GM23338 (cell line): ENCODE results near the gene CHAMP1. TPM values are rescaled to one million over a fixed set of nuclear protein-coding genes. Genes with fewer than 3 reads are reported as not detected.

ENCODE experiments used
- ATAC-seq: fragments of 200-7000 bp; cut with Tn5 transposase; 3 replicates; pipeline ENCODE4 v1.9.1; 2020
- DNase-seq: peaks from one replicate; pipeline ENCODE4 v3.0.0-alpha.2; 2015; ENCODE audit warnings: low spot score
- H2AFZ ChIP-seq: fragments of 200-600 bp; sonication (generic); 2 replicates; pipeline ENCODE4 v1.8.0; 2016; ENCODE audit warnings: antibody characterized with exemption, mild to moderate bottlenecking, moderate library complexity
- H3F3A ChIP-seq: fragments of 200-600 bp; sonication (generic); replicated peaks from 2 replicates; pipeline ENCODE4 v1.8.0; 2017; ENCODE audit warnings: antibody characterized with exemption, mixed run types, low read depth
- H3K27ac ChIP-seq: fragments of 200-600 bp; sonication (generic); 2 replicates; pipeline ENCODE4 v1.6.1; 2016; ENCODE audit warnings: low read depth
- H3K27me3 ChIP-seq: fragments of 200-600 bp; sonication (generic); 2 replicates; pipeline ENCODE4 v1.8.0; 2016; ENCODE audit warnings: mild to moderate bottlenecking, mixed run types, moderate library complexity; ENCODE audit not compliant: insufficient read depth
- H3K36me3 ChIP-seq: fragments of 200-600 bp; sonication (generic); 2 replicates; pipeline ENCODE4 v1.8.0; 2016; ENCODE audit warnings: mild to moderate bottlenecking; ENCODE audit not compliant: insufficient read depth
- H3K4me1 ChIP-seq: fragments of 200-600 bp; sonication (generic); 2 replicates; pipeline ENCODE4 v1.8.0; 2016; ENCODE audit warnings: mild to moderate bottlenecking, moderate library complexity; ENCODE audit not compliant: insufficient read depth
- H3K4me2 ChIP-seq: fragments of 200-600 bp; sonication (generic); 2 replicates; pipeline ENCODE4 v1.7.1; 2017; ENCODE audit warnings: mixed run types
- H3K4me3 ChIP-seq: fragments of 200-600 bp; sonication (generic); 2 replicates; pipeline ENCODE4 v1.6.1; 2016; ENCODE audit warnings: mixed run types
- H3K79me2 ChIP-seq: fragments of 200-600 bp; sonication (generic); replicated peaks from 2 replicates; pipeline ENCODE4 v1.8.0; 2017; ENCODE audit warnings: mild to moderate bottlenecking; ENCODE audit not compliant: insufficient read depth
- H3K9me2 ChIP-seq: fragments of 200-600 bp; sonication (generic); 2 replicates; pipeline ENCODE4 v1.8.0; 2017; ENCODE audit not compliant: insufficient read depth
- H4K20me1 ChIP-seq: fragments of 200-600 bp; sonication (generic); replicated peaks from 2 replicates; pipeline ENCODE4 v1.8.0; 2017; ENCODE audit warnings: mild to moderate bottlenecking; ENCODE audit not compliant: insufficient read depth
- H3K27ac Mint-ChIP-seq: 2 replicates; pipeline ENCODE4 v1.8.0; 2020; ENCODE audit warnings: inconsistent platforms, mild to moderate bottlenecking, moderate library complexity, mixed read lengths
- H3K27me3 Mint-ChIP-seq: 3 replicates; pipeline ENCODE4 v1.8.0; 2022; ENCODE audit warnings: low read depth, mild to moderate bottlenecking, moderate library complexity, mixed read lengths, inconsistent platforms; ENCODE audit not compliant: insufficient read depth, poor library complexity
- H3K36me3 Mint-ChIP-seq: 3 replicates; pipeline ENCODE4 v1.8.0; 2021; ENCODE audit warnings: low read depth, mild to moderate bottlenecking, inconsistent platforms, moderate library complexity, mixed read lengths
- H3K4me1 Mint-ChIP-seq: 3 replicates; pipeline ENCODE4 v1.8.0; 2020; ENCODE audit warnings: mild to moderate bottlenecking, inconsistent platforms, mixed read lengths
- H3K4me3 Mint-ChIP-seq: 3 replicates; pipeline ENCODE4 v1.8.0; 2021; ENCODE audit warnings: moderate library complexity, mild to moderate bottlenecking, inconsistent platforms, mixed read lengths
- H3K9me3 Mint-ChIP-seq: 3 replicates; pipeline ENCODE4 v1.8.0; 2020; ENCODE audit warnings: moderate library complexity, mild to moderate bottlenecking, inconsistent platforms, mixed read lengths
- CREB1 ChIP-seq: fragments of 250-450 bp; sonication (Bioruptor Pico); IDR thresholded peaks from 2 replicates; pipeline ENCODE4 v1.5.0; 2020; ENCODE audit warnings: low read depth, mild to moderate bottlenecking, moderate library complexity
- EZH2phosphoT487 ChIP-seq: fragments of 200-600 bp; sonication (generic); IDR thresholded peaks from one replicate; pipeline ENCODE4 v1.8.1; 2018; ENCODE audit warnings: antibody characterized with exemption; ENCODE audit not compliant: unreplicated experiment
- JUNB ChIP-seq: IDR thresholded peaks from one replicate; pipeline ENCODE4 v1.6.1; 2016; ENCODE audit warnings: antibody characterized with exemption; ENCODE audit not compliant: unreplicated experiment
- POLR2AphosphoS5 ChIP-seq: IDR thresholded peaks from 2 replicates; pipeline ENCODE4 v1.6.1; 2016; ENCODE audit warnings: antibody characterized with exemption, low read depth
- STAT1 ChIP-seq: IDR thresholded peaks from one replicate; pipeline ENCODE4 v1.6.1; 2016; ENCODE audit warnings: antibody characterized with exemption; ENCODE audit not compliant: unreplicated experiment
- ZNF331 ChIP-seq: fragments of 250-450 bp; sonication (Bioruptor Pico); IDR thresholded peaks from 2 replicates; pipeline ENCODE4 v1.5.0; 2020; ENCODE audit warnings: low read depth, mild to moderate bottlenecking, moderate library complexity
- polyA plus RNA-seq: library from polyadenylated mRNA; unstranded; fragments of >200 nt; fragmentation: Nextera tagmentation; extraction: Ambion mirVana; gene quantifications from 2 replicates; pipeline ENCODE4 v1.2.1, GENCODE V29; 2016
- total RNA-seq: library from RNA; depleted of rRNA; stranded (reverse); fragments of >200 nt; shearing (Covaris generic); gene quantifications from 2 replicates; pipeline ENCODE4 v1.2.3, GENCODE V29; 2014
- TF ChIP-seq, protein P1 (sequence below), 2 experiments: fragments of 200-600 bp in 1 of 2; sonication (generic) in 1 of 2; conservative IDR thresholded peaks; 2 replicates each; pipeline versions ENCODE4 v1.5.1 to v1.6.1; 2016 to 2017; ENCODE audit warnings: antibody characterized with exemption in 2 of 2, low read depth in 2 of 2, mild to moderate bottlenecking in 2 of 2, moderate library complexity in 1 of 2
- TF ChIP-seq, protein P2 (sequence below): fragments of 250-450 bp; sonication (Bioruptor Pico); IDR thresholded peaks from 2 replicates; pipeline ENCODE4 v1.5.0; 2020; ENCODE audit warnings: mild to moderate bottlenecking, moderate library complexity
- TF ChIP-seq, protein P3 (sequence below): IDR thresholded peaks from one replicate; pipeline ENCODE4 v1.6.1; 2018; ENCODE audit warnings: antibody characterized with exemption; ENCODE audit not compliant: unreplicated experiment

CHAMP1 gene
- total and polyA plus RNA-seq, 2 experiments from 2014 or later, result 32.8 to 39.1 TPM

DNA sequence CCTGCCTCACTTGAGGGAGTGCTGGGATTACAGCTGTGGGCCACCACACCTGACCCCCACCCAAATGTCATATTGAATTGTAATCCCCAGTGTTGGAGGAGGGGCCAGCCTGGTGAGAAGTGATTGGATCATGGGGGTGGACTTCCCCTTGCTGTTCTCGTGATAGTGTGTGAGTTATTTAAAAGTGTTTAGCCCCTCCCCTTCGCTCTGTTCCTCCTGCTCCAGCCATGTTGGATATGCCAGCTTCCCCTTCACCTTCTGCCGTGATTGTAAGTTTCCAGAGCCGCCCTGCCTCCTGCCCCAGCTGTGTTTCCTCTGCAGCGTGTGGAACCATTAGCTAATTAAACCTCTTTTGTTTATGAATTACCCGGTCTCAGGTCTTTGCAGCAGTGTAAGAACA is 13.7 kb downstream of the CHAMP1 start (continued):
- TF ChIP-seq, protein P1, sequence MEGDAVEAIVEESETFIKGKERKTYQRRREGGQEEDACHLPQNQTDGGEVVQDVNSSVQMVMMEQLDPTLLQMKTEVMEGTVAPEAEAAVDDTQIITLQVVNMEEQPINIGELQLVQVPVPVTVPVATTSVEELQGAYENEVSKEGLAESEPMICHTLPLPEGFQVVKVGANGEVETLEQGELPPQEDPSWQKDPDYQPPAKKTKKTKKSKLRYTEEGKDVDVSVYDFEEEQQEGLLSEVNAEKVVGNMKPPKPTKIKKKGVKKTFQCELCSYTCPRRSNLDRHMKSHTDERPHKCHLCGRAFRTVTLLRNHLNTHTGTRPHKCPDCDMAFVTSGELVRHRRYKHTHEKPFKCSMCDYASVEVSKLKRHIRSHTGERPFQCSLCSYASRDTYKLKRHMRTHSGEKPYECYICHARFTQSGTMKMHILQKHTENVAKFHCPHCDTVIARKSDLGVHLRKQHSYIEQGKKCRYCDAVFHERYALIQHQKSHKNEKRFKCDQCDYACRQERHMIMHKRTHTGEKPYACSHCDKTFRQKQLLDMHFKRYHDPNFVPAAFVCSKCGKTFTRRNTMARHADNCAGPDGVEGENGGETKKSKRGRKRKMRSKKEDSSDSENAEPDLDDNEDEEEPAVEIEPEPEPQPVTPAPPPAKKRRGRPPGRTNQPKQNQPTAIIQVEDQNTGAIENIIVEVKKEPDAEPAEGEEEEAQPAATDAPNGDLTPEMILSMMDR (conservative IDR thresholded peaks at IDR 0.05; ENCODE audit: low read depth in 2 of 2), result no peak

DNA sequence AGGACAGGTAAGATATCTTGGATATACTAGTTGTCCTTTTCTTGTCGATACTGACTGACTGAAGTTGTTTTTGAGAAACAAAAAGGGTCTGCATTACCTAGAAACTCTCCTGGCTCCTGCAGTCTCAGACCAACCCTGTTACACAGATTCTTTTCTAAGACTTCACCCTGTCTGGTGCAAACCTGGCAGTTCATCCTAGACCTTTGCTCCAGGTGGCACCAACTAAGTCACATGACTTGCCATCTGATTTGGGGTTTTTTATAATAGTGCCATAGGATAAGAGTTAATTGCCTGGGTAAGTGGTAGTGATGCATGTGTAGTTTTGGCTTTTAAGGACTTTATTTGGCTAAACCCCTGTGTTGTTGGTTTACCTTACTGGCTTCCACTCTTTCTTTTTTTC is 14.3 kb downstream of the CHAMP1 start:
- Histone ChIP-seq H3K27ac (peak overlapping the region; percentile 5; the same call in 1 of the 2 replicates), H2AFZ (no peak overlapping the region)
- no peaks in the 10 kb centered on the region for H3K9me3 Mint-ChIP-seq

More for the DNA sequence above, 14.3 kb downstream of the CHAMP1 start:
- Histone ChIP-seq H3K27me3 (no peaks in the 10 kb centered on the region), H4K20me1 (peaks cover 10% of the 10 kb centered on the region; the same call in 1 of the 2 replicates), H3F3A (no peaks in the 10 kb centered on the region; the same call in 1 of the 2 replicates), H3K79me2 (peaks cover 12% of the 10 kb centered on the region; the same call in 1 of the 2 replicates), H3K4me1 (peaks cover 4% of the 10 kb centered on the region; the same call in 1 of the 2 replicates), H3K4me3 (no peak overlapping the region), H3K9me2 (no peaks in the 10 kb centered on the region), H3K4me2 (no peak overlapping the region), H3K36me3 (peaks cover 18% of the 10 kb centered on the region; the same call in 1 of the 2 replicates)
- Mint-ChIP-seq H3K4me3 (no peak overlapping the region), H3K27ac (no peak overlapping the region; the same call in 1 of the 2 replicates), H3K4me1 (peaks cover 12% of the 10 kb centered on the region), H3K36me3 (peaks cover 38% of the 10 kb centered on the region), H3K27me3 (no peaks in the 10 kb centered on the region)
- TF ChIP-seq JUNB (no peak), CREB1 (CRISPR knock-in tag) (no peak), EZH2phosphoT487 (no peak), ZNF331 (CRISPR knock-in tag) (no peak), STAT1 (no peak), POLR2AphosphoS5 (no peak)
- TF ChIP-seq, protein P2, sequence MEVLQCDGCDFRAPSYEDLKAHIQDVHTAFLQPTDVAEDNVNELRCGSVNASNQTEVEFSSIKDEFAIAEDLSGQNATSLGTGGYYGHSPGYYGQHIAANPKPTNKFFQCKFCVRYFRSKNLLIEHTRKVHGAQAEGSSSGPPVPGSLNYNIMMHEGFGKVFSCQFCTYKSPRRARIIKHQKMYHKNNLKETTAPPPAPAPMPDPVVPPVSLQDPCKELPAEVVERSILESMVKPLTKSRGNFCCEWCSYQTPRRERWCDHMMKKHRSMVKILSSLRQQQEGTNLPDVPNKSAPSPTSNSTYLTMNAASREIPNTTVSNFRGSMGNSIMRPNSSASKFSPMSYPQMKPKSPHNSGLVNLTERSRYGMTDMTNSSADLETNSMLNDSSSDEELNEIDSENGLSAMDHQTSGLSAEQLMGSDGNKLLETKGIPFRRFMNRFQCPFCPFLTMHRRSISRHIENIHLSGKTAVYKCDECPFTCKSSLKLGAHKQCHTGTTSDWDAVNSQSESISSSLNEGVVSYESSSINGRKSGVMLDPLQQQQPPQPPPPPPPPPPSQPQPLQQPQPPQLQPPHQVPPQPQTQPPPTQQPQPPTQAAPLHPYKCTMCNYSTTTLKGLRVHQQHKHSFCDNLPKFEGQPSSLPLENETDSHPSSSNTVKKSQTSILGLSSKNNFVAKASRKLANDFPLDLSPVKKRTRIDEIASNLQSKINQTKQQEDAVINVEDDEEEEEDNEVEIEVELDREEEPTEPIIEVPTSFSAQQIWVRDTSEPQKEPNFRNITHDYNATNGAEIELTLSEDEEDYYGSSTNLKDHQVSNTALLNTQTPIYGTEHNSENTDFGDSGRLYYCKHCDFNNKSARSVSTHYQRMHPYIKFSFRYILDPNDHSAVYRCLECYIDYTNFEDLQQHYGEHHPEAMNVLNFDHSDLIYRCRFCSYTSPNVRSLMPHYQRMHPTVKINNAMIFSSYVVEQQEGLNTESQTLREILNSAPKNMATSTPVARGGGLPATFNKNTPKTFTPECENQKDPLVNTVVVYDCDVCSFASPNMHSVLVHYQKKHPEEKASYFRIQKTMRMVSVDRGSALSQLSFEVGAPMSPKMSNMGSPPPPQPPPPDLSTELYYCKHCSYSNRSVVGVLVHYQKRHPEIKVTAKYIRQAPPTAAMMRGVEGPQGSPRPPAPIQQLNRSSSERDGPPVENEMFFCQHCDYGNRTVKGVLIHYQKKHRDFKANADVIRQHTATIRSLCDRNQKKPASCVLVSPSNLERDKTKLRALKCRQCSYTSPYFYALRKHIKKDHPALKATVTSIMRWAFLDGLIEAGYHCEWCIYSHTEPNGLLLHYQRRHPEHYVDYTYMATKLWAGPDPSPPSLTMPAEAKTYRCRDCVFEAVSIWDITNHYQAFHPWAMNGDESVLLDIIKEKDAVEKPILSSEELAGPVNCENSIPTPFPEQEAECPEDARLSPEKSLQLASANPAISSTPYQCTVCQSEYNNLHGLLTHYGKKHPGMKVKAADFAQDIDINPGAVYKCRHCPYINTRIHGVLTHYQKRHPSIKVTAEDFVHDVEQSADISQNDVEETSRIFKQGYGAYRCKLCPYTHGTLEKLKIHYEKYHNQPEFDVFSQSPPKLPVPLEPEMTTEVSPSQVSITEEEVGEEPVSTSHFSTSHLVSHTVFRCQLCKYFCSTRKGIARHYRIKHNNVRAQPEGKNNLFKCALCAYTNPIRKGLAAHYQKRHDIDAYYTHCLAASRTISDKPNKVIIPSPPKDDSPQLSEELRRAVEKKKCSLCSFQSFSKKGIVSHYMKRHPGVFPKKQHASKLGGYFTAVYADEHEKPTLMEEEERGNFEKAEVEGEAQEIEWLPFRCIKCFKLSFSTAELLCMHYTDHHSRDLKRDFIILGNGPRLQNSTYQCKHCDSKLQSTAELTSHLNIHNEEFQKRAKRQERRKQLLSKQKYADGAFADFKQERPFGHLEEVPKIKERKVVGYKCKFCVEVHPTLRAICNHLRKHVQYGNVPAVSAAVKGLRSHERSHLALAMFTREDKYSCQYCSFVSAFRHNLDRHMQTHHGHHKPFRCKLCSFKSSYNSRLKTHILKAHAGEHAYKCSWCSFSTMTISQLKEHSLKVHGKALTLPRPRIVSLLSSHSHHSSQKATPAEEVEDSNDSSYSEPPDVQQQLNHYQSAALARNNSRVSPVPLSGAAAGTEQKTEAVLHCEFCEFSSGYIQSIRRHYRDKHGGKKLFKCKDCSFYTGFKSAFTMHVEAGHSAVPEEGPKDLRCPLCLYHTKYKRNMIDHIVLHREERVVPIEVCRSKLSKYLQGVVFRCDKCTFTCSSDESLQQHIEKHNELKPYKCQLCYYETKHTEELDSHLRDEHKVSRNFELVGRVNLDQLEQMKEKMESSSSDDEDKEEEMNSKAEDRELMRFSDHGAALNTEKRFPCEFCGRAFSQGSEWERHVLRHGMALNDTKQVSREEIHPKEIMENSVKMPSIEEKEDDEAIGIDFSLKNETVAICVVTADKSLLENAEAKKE, result no peak
- TF ChIP-seq, protein P3, sequence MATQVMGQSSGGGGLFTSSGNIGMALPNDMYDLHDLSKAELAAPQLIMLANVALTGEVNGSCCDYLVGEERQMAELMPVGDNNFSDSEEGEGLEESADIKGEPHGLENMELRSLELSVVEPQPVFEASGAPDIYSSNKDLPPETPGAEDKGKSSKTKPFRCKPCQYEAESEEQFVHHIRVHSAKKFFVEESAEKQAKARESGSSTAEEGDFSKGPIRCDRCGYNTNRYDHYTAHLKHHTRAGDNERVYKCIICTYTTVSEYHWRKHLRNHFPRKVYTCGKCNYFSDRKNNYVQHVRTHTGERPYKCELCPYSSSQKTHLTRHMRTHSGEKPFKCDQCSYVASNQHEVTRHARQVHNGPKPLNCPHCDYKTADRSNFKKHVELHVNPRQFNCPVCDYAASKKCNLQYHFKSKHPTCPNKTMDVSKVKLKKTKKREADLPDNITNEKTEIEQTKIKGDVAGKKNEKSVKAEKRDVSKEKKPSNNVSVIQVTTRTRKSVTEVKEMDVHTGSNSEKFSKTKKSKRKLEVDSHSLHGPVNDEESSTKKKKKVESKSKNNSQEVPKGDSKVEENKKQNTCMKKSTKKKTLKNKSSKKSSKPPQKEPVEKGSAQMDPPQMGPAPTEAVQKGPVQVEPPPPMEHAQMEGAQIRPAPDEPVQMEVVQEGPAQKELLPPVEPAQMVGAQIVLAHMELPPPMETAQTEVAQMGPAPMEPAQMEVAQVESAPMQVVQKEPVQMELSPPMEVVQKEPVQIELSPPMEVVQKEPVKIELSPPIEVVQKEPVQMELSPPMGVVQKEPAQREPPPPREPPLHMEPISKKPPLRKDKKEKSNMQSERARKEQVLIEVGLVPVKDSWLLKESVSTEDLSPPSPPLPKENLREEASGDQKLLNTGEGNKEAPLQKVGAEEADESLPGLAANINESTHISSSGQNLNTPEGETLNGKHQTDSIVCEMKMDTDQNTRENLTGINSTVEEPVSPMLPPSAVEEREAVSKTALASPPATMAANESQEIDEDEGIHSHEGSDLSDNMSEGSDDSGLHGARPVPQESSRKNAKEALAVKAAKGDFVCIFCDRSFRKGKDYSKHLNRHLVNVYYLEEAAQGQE, result no peak
- no peak for ATAC-seq
- DNase-seq, result no peak
